Mesothelial cell of epicardium (in vitro differentiated cells): Measurements from ENCODE around the gene BNIP2. TPM values are rescaled to one million over a fixed set of nuclear protein-coding genes. Genes with fewer than 3 reads are reported as not detected.

ENCODE experiments used
- DNase-seq, 2 experiments: peaks; one replicate each; pipeline ENCODE4 v3.0.0; 2021; ENCODE audit warnings: low spot score in 2 of 2; ENCODE audit not compliant: unreplicated experiment in 2 of 2
- H3K27ac Mint-ChIP-seq: 2 replicates; pipeline ENCODE4 v1.8.0; 2021; ENCODE audit warnings: mixed read lengths
- H3K27me3 Mint-ChIP-seq: 2 replicates; pipeline ENCODE4 v1.8.0; 2021; ENCODE audit warnings: low read depth, mixed read lengths
- H3K36me3 Mint-ChIP-seq: 2 replicates; pipeline ENCODE4 v1.8.0; 2021; ENCODE audit warnings: mixed read lengths
- H3K4me1 Mint-ChIP-seq: 2 replicates; pipeline ENCODE4 v1.8.0; 2021; ENCODE audit warnings: mixed read lengths
- H3K4me3 Mint-ChIP-seq: 2 replicates; pipeline ENCODE4 v1.8.0; 2021; ENCODE audit warnings: mild to moderate bottlenecking, moderate library complexity, mixed read lengths
- H3K9me3 Mint-ChIP-seq: 2 replicates; pipeline ENCODE4 v1.8.0; 2021; ENCODE audit warnings: mixed read lengths
- total RNA-seq: library from RNA; stranded (reverse); gene quantifications from 3 replicates; pipeline ENCODE4 v1.2.1, GENCODE V29; 2021
- TF ChIP-seq, protein P1 (sequence below): fragments of 200-600 bp; sonication (generic); IDR thresholded peaks from one replicate; pipeline ENCODE4 v1.5.0; 2021; ENCODE audit warnings: antibody characterized with exemption; ENCODE audit not compliant: unreplicated experiment

Gene BNIP2
- total RNA-seq, 1 donor from 2014 or later = 69.6 TPM

DNA sequence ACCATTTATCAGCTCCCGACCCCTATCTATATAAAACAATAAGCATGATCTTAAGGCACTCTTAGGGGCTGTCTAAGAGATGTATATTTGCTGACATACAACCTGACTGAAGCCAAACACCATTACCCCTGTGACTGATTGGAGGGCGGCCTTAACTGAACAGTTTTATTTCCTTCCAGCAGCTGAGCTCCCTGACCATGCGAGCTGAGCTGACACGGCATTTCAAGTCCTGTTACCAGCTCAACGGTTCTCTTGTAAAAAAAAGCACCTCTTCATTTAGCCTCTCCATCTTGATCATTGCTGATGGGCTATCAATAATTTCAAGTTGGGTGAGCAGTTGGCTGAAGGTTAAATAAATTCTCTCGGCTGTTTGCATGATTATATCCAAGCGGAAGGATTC lies 33.4 kb upstream of the BNIP2 start:
- DNase-seq = no peak
- H3K4me1 Mint-ChIP-seq = no peaks in the 10 kb centered on the region
- H3K27me3 Mint-ChIP-seq = peaks cover 7% of the 10 kb centered on the region
- no peak overlapping the region for H3K27ac Mint-ChIP-seq
- H3K4me3 Mint-ChIP-seq = no peak overlapping the region
- no peaks in the 10 kb centered on the region for H3K36me3 Mint-ChIP-seq
- TF ChIP-seq, protein P1, sequence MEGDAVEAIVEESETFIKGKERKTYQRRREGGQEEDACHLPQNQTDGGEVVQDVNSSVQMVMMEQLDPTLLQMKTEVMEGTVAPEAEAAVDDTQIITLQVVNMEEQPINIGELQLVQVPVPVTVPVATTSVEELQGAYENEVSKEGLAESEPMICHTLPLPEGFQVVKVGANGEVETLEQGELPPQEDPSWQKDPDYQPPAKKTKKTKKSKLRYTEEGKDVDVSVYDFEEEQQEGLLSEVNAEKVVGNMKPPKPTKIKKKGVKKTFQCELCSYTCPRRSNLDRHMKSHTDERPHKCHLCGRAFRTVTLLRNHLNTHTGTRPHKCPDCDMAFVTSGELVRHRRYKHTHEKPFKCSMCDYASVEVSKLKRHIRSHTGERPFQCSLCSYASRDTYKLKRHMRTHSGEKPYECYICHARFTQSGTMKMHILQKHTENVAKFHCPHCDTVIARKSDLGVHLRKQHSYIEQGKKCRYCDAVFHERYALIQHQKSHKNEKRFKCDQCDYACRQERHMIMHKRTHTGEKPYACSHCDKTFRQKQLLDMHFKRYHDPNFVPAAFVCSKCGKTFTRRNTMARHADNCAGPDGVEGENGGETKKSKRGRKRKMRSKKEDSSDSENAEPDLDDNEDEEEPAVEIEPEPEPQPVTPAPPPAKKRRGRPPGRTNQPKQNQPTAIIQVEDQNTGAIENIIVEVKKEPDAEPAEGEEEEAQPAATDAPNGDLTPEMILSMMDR = no peak
- H3K9me3 Mint-ChIP-seq = no peaks in the 10 kb centered on the region

DNA sequence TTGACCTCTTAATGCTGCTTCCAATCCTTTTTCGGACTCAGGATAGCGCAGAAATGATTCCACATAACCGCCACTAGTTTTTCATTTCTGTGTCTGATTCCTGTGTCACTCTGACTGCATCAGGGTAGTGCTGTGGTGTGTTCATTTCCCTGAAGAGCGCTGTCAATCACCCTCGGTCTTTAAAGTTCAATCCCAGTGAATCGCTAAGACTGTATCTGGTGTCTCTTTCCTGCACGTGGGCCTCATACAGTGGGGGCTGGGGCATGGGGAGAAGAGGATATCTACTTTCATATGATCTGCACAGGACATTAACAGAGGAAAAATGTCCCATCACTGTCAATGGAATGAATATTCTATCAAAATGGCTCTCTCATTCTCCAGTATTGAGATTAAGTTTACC lies 32.9 kb upstream of the BNIP2 start:
- no peak overlapping the region for H3K27ac Mint-ChIP-seq
- no peaks in the 10 kb centered on the region for H3K36me3 Mint-ChIP-seq
- H3K4me3 Mint-ChIP-seq = no peak overlapping the region
- TF ChIP-seq, protein P1 = no peak
- H3K9me3 Mint-ChIP-seq = no peaks in the 10 kb centered on the region
- peaks cover 4% of the 10 kb centered on the region for H3K27me3 Mint-ChIP-seq
- H3K4me1 Mint-ChIP-seq = no peaks in the 10 kb centered on the region
- DNase-seq = no peak

DNA sequence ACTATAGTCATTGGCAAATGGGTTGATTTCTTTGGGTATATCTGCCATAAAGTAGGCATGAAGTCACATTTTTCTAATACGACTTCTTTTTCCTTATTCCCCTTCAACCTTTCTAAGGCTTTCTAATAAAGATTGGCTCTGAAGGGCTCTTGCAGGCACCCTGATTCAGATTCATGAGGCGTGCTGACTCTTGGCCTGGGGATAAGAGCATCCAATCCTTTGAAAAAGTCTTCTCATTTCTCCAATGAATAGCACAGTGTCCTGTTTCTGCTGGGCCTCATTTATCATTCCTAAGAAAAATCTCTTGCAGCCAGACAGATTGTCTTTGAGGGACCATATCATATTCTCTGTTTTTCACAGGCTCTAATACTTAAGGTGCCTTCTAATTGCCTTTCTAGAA lies 32.3 kb upstream of the BNIP2 start:
- Mint-ChIP-seq H3K27ac (no peak overlapping the region), H3K27me3 (peaks cover 4% of the 10 kb centered on the region), H3K9me3 (no peaks in the 10 kb centered on the region), H3K4me1 (no peaks in the 10 kb centered on the region), H3K36me3 (no peaks in the 10 kb centered on the region), H3K4me3 (no peak overlapping the region)
- no peak for DNase-seq
- TF ChIP-seq, protein P1 = no peak

DNA sequence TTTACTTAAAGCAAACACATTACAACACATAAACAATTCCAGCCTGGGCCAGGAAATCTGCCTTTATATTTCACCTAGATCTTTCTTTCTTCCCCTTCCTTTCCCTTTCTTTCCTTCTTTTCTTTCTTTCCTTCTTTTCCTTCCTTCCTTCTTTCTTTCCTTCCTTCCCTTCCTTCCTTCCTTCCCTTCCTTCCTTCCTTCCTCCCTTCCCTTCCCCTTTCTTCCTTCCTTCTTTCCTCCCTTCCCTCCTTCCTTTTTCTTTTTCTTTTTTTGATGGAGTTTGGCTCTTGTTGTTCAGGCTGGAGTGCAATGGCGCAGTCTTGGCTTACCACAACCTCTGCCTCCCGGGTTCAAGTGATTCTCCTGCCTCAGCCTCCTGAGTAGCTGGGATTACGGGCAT lies 24.1 kb upstream of the BNIP2 start:
- Mint-ChIP-seq H3K4me3 (no peak overlapping the region), H3K4me1 (peaks cover 8% of the 10 kb centered on the region), H3K36me3 (no peaks in the 10 kb centered on the region), H3K27ac (no peak overlapping the region), H3K27me3 (peaks cover 17% of the 10 kb centered on the region), H3K9me3 (peaks cover 5% of the 10 kb centered on the region)
- TF ChIP-seq, protein P1 = no peak
- no peak for DNase-seq

DNA sequence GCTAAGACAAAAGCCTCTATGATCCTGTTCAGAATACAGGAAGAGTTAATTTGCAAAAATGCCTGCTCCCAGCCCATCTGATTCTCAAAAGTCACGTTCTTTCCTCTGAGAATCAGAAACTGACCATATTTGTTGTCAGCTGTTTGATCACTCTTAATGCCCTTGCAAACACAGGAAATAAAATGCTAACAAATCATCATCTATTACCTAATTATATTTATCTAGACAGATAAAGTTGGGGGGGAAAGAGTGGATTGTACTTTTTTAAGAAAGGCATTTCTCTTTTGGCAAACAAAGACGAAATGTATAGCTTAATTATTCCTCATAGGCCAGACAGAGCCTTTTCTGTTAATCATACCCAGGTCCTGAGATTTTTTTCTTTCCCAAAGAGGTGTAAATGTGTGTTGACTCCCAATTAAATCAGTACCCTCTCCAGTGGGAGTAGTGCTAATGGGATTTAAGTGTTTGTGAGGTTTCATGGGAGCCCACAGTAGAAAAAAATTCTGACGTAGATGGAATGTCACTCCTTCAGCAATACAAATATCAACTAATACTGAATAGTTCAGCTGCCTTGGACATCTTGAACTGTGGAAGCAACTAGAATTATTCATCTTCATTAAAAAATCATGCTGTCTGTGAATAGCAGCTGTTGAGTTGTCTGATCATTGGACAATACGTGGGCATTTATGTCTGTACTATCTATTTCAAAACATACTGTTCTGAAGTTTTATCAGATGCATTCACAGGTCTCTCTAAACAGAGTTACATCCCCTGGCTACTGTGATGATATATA lies 22.5 kb upstream of the BNIP2 start:
- Mint-ChIP-seq H3K4me1 (peaks cover 8% of the 10 kb centered on the region), H3K36me3 (no peaks in the 10 kb centered on the region), H3K27ac (no peak overlapping the region), H3K27me3 (peaks cover 19% of the 10 kb centered on the region), H3K9me3 (peaks cover 16% of the 10 kb centered on the region), H3K4me3 (no peak overlapping the region)
- DNase-seq = no peak
- TF ChIP-seq, protein P1 = no peak
